ENCODE results near the gene MROH8. TPM values are rescaled to one million over a fixed set of nuclear protein-coding genes. Genes with fewer than 3 reads are reported as not detected.
A peak's percentile ranks its signal among the peaks of the same experiment; 100 is the strongest.

The MROH8 gene
- polyA plus RNA-seq, 2 of the 4 experiments (the other 2 are of a cell fraction) = 1.3 to 3.3 TPM

DNA sequence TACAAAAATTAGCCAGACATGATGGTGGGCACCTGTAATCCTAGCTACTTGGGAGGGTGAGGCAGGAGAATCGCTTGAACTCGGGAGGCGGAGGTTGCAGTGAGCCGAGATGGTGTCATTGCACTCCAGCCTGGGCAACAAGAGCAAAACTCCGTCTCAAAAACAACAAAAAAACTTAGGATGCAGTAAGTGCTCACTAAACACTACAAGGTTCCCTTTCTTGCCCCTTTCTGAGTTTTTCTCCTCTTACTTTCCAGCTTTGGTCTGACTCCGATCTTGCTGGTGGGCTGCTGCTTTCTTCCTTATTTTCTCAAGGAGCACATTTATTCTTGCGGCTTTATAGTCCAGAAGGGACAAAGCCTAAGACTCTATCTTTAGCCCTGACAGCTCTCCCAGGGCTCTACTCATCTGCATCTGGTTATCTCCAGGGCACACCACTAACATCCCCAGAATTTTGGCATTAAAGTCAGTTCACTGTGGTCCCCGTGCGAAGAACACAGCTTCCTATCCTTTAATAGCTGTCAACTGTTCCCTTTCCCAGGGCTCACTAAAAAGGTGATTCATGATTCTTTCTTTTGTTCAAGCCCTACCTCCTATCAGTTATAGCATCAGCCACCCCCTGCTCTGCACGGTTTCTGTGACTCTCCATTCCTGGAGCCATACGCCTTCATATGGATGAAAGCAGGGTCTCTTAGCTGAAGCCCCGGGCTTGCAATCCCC, 17.4 kb downstream of the MROH8 start:
- ATAC-seq (no peak; a peak in 1 of 6 replicates), DNase-seq (ENCODE audit: low read depth in 1 of 2, low spot score in 1 of 2) (no peak), FAIRE-seq (no peak)
- 76% methylated on average over 12 of the region's 12 CpGs for WGBS (ENCODE audit: missing lambda C conversion rate)
- ChIA-PET POLR2A (no interaction called here), CTCF (interaction anchor here (1.3 to 1.4 kb wide), 2 partner anchors 15 kb away, joined by 3 read pairs; no protein-coding TSS in a partner anchor)
- no peak overlapping the region for H3K4me3 ChIP-seq
- H3K9me3 ChIP-seq = no peaks in the 10 kb centered on the region
- H3K4me1 ChIP-seq = no peaks in the 10 kb centered on the region
- no peak overlapping the region for H3K4me2 ChIP-seq
- no peak overlapping the region for H3K27ac ChIP-seq
- no peak for TF ChIP-seq HOXB5 (CRISPR knock-in tag; IDR thresholded peaks at IDR 0.05)
- no peak for TF ChIP-seq RAD21 (conservative IDR thresholded peaks at IDR 0.05 in 1 of 2, IDR thresholded peaks at IDR 0.05 in 1 of 2)
- TF ChIP-seq CBX8 (IDR thresholded peaks at IDR 0.05) = no peak
- no peak for TF ChIP-seq NR3C1 (IDR thresholded peaks at IDR 0.05)

DNA sequence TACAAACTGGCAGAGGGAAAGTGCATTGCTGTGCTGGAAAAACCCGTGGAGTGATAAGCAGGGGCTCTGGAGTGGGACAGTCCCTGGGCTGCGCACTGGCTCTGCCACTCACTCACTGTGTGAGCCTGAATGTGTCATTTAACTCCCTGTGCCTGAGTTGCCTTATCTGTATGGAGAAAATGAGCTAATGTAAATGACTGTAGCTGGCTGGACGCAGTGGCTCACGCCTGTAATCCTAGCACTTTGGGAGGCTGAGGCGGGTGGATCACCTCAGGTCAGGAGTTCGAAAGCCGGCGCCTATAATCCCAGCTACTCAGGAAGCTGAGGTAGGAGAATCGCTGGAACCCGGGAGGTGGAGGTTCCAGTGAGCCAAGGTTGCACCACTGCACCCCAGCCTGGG, 18.7 kb downstream of the MROH8 start:
- ATAC-seq = peak in 1 of 2 experiments; percentile 36; a peak in 1 of 6 replicates
- no peaks in the 10 kb centered on the region for H3K9me3 ChIP-seq
- no peak overlapping the region for H3K4me3 ChIP-seq
- DNase-seq (ENCODE audit: low read depth in 1 of 2, low spot score in 1 of 2) = no peak
- no peak for FAIRE-seq
- ChIA-PET CTCF (interaction anchor here (1.4 kb wide), 1 partner anchor 17 kb away, joined by 3 read pairs; no protein-coding TSS in a partner anchor), POLR2A (no interaction called here)
- H3K4me2 ChIP-seq = no peak overlapping the region
- no peaks in the 10 kb centered on the region for H3K4me1 ChIP-seq
- 78% methylated on average over 10 of the region's 10 CpGs for WGBS (ENCODE audit: missing lambda C conversion rate)
- TF ChIP-seq ZNF302 (CRISPR knock-in tag; IDR thresholded peaks at IDR 0.05) (no peak), RARB (CRISPR knock-in tag; IDR thresholded peaks at IDR 0.05) (no peak), HOXB5 (CRISPR knock-in tag; IDR thresholded peaks at IDR 0.05) (no peak), PHF8 (IDR thresholded peaks at IDR 0.05; ENCODE audit: borderline replicate concordance, low read depth) (no peak), EP300 (IDR thresholded peaks at IDR 0.05) (no peak), JUNB (IDR thresholded peaks at IDR 0.05) (no peak), JUN (IDR thresholded peaks at IDR 0.05) (no peak), EHMT2 (IDR thresholded peaks at IDR 0.05; ENCODE audit: low read depth) (no peak), RCOR1 (IDR thresholded peaks at IDR 0.05; ENCODE audit: low read depth, low read length) (no peak), ESRRA (IDR thresholded peaks at IDR 0.05; ENCODE audit: borderline replicate concordance, low read length) (no peak), HEYL (CRISPR knock-in tag; IDR thresholded peaks at IDR 0.05) (no peak), POLR2AphosphoS2 (conservative IDR thresholded peaks at IDR 0.05; ENCODE audit: low read length) (no peak), POLR2A (IDR thresholded peaks at IDR 0.05; ENCODE audit: low read length) (no peak), RFX5 (IDR thresholded peaks at IDR 0.05) (no peak), TFCP2L1 (CRISPR knock-in tag; IDR thresholded peaks at IDR 0.05) (no peak), FOSL2 (IDR thresholded peaks at IDR 0.05) (no peak), FOSL2 (CRISPR knock-in tag; IDR thresholded peaks at IDR 0.05) (no peak), NR3C1 (IDR thresholded peaks at IDR 0.05) (no peak)
- TF ChIP-seq, protein P1, sequence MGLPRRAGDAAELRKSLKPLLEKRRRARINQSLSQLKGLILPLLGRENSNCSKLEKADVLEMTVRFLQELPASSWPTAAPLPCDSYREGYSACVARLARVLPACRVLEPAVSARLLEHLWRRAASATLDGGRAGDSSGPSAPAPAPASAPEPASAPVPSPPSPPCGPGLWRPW (IDR thresholded peaks at IDR 0.05) = no peak
- TF ChIP-seq, protein P2, sequence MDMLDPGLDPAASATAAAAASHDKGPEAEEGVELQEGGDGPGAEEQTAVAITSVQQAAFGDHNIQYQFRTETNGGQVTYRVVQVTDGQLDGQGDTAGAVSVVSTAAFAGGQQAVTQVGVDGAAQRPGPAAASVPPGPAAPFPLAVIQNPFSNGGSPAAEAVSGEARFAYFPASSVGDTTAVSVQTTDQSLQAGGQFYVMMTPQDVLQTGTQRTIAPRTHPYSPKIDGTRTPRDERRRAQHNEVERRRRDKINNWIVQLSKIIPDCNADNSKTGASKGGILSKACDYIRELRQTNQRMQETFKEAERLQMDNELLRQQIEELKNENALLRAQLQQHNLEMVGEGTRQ (IDR thresholded peaks at IDR 0.05) = no peak
- TF ChIP-seq, protein P3, sequence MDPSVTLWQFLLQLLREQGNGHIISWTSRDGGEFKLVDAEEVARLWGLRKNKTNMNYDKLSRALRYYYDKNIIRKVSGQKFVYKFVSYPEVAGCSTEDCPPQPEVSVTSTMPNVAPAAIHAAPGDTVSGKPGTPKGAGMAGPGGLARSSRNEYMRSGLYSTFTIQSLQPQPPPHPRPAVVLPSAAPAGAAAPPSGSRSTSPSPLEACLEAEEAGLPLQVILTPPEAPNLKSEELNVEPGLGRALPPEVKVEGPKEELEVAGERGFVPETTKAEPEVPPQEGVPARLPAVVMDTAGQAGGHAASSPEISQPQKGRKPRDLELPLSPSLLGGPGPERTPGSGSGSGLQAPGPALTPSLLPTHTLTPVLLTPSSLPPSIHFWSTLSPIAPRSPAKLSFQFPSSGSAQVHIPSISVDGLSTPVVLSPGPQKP (IDR thresholded peaks at IDR 0.05; ENCODE audit: low read depth, low read length) = no peak
- no peak overlapping the region for H3K27ac ChIP-seq

DNA sequence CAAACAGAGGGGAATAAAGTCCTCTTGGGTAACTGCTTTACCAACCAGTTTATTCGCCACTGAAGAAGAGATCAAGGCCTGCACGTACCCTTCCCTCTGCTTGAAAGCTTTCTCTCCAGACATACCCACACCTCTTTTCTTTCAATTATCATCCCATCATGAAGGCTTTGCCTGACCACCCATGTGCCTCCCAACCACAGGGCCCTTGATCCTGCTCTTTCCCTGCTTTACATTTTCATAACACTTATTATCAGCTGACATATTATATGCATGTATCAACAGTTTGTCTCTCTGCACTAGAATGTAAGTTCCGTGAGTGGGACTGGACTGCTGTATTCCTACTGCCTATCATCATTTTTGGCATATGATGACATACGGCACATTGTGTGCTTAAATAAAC, 21.1 kb downstream of the MROH8 start:
- no peaks in the 10 kb centered on the region for H3K9me3 ChIP-seq
- POLR2A ChIA-PET = no interaction called here
- no peak overlapping the region for H3K4me3 ChIP-seq
- 92% methylated on average over 4 of the region's 4 CpGs for WGBS (ENCODE audit: missing lambda C conversion rate)
- FAIRE-seq (no peak), DNase-seq (ENCODE audit: low read depth in 1 of 2, low spot score in 1 of 2) (no peak), ATAC-seq (no peak)
- CTCF ChIA-PET = interaction anchor here (1.0 to 1.1 kb wide), 3 partner anchors 20 to 38 kb away, joined by 3 to 5 read pairs (median 4); partner anchors contain the start of genes MROH8 and RPN2
- no peaks in the 10 kb centered on the region for H3K4me1 ChIP-seq
- H3K27ac ChIP-seq = no peak overlapping the region
- no peak overlapping the region for H3K4me2 ChIP-seq
- no peak for TF ChIP-seq NFE2L2 (conservative IDR thresholded peaks at IDR 0.05; ENCODE audit: low read length)
- TF ChIP-seq PHF8 (IDR thresholded peaks at IDR 0.05; ENCODE audit: borderline replicate concordance, low read depth) = no peak
- no peak for TF ChIP-seq POLR2AphosphoS2 (conservative IDR thresholded peaks at IDR 0.05; ENCODE audit: low read length)
- no peak for TF ChIP-seq NR3C1 (IDR thresholded peaks at IDR 0.05)
- TF ChIP-seq ZC3H11A (IDR thresholded peaks at IDR 0.05) = no peak
- TF ChIP-seq, protein P3 (IDR thresholded peaks at IDR 0.05; ENCODE audit: low read depth, low read length) = no peak
- no peak for TF ChIP-seq BHLHE40 (IDR thresholded peaks at IDR 0.05; ENCODE audit: low read depth, low read length)
- TF ChIP-seq, protein P4, sequence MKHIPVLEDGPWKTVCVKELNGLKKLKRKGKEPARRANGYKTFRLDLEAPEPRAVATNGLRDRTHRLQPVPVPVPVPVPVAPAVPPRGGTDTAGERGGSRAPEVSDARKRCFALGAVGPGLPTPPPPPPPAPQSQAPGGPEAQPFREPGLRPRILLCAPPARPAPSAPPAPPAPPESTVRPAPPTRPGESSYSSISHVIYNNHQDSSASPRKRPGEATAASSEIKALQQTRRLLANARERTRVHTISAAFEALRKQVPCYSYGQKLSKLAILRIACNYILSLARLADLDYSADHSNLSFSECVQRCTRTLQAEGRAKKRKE (CRISPR knock-in tag; IDR thresholded peaks at IDR 0.05; ENCODE audit: low read depth) = no peak
- TF ChIP-seq HDAC2 (IDR thresholded peaks at IDR 0.05) = no peak
